ENCODE results near the gene THADA. TPM values are rescaled to one million over a fixed set of nuclear protein-coding genes. Genes with fewer than 3 reads are reported as not detected.
A peak's percentile ranks its signal among the peaks of the same experiment; 100 is the strongest.

The THADA gene
- total and polyA plus RNA-seq, 2 donors (not counting 3 experiments of a cell fraction or from before 2014, with no cell fraction given) = 22.6 to 25.3 TPM

DNA sequence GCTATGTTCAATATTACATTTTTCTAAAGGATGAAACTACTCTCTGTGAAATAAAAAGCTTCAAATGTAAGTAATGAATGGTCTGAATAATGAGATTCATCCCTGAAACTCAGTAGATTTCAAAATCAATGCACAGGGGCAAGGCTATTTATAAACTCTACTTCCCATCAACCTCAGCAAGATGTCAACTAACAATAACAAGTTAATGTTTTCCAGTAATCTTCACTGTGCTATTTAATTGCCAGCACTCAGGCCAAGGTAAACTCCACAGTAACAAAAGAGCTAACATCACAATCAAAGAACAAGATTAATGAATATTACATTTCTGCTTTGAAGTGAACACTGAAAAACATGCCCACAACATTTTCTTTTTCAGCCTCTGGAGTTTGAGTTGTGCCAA lies 225.1 kb downstream of the THADA start:
- no peak overlapping the region for H3K4me2 ChIP-seq (ENCODE audit: insufficient read depth, low read length)
- H3K79me2 ChIP-seq (ENCODE audit: control insufficient read depth, insufficient read depth, low read length) = no peaks in the 10 kb centered on the region
- no peaks in the 10 kb centered on the region for H3K9me3 ChIP-seq (replicated peaks; ENCODE audit: control insufficient read depth, insufficient read depth, low read length)
- H2AFZ ChIP-seq (ENCODE audit: low read depth, low read length) = no peak overlapping the region
- H3K4me3 ChIP-seq (replicated peaks in 1 of 3; ENCODE audit: insufficient read depth in 1 of 3, low read depth in 1 of 3, low read length in 3 of 3) = no peak overlapping the region
- no peak overlapping the region for H3K27ac ChIP-seq (ENCODE audit: insufficient read depth, low read depth, low read length)
- intact Hi-C loops (cut with micrococcal nuclease) = no loop called here
- BruUV-seq (replicated peaks) = no TSS peak
- ChIA-PET CTCF (interaction anchor here (0.8 to 1.3 kb wide), 5 partner anchors 8 to 105 kb away, joined by 3 to 4 read pairs (median 4); no protein-coding TSS in a partner anchor), POLR2A (no interaction called here)
- H3K9ac ChIP-seq (replicated peaks; ENCODE audit: extremely low read depth, insufficient read depth, low read length) = no peak overlapping the region
- no peaks in the 10 kb centered on the region for H3K9me1 ChIP-seq (replicated peaks; ENCODE audit: control insufficient read depth, extremely low read depth, insufficient read depth, low read length)
- peak; percentile 83 for DNase-seq (ENCODE audit: low read depth, low spot score)
- H3K4me1 ChIP-seq (ENCODE audit: control insufficient read depth, extremely low read depth, insufficient read depth, low read length) = no peaks in the 10 kb centered on the region
- dilution Hi-C loops (cut with MboI; ENCODE audit: extremely low pct_ligation_motif_present, low sequenced_read_pairs) = no loop called here
- no peak for TF ChIP-seq POLR2A (IDR thresholded peaks at IDR 0.05; ENCODE audit: low read depth, low read length)
- TF ChIP-seq JUN (IDR thresholded peaks at IDR 0.05; ENCODE audit: borderline replicate concordance, insufficient read depth, insufficient read length, low read depth) = no peak
- no peak for TF ChIP-seq MYC (IDR thresholded peaks at IDR 0.05; ENCODE audit: low read depth, low read length)
- TF ChIP-seq, protein P1, sequence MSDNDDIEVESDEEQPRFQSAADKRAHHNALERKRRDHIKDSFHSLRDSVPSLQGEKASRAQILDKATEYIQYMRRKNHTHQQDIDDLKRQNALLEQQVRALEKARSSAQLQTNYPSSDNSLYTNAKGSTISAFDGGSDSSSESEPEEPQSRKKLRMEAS (IDR thresholded peaks at IDR 0.05; ENCODE audit: insufficient read depth, insufficient read length) = no peak
- TF ChIP-seq POLR2AphosphoS5 (IDR thresholded peaks at IDR 0.05; ENCODE audit: insufficient read depth, low read depth, low read length) = no peak
- no peak for TF ChIP-seq FOS (IDR thresholded peaks at IDR 0.05; ENCODE audit: borderline replicate concordance, insufficient read depth, low read length)
- no peak for TF ChIP-seq CTCF (IDR thresholded peaks at IDR 0.05; ENCODE audit: extremely low read depth in 1 of 2, insufficient read depth in 1 of 2, low read depth in 1 of 2, low read length in 2 of 2)
- no peak for TF ChIP-seq EZH2 (IDR thresholded peaks at IDR 0.05; ENCODE audit: borderline replicate concordance, low read depth, low read length, severe bottlenecking)
- TF ChIP-seq GATA2 (IDR thresholded peaks at IDR 0.05; ENCODE audit: insufficient read depth, insufficient read length, low read depth, low read length) = no peak
- H3K36me3 ChIP-seq (ENCODE audit: control insufficient read depth in 2 of 2, extremely low read depth in 1 of 2, insufficient read depth in 2 of 2, low read length in 2 of 2) = no peaks in the 10 kb centered on the region
- no peaks in the 10 kb centered on the region for H3K27me3 ChIP-seq (ENCODE audit: control insufficient read depth in 2 of 2, insufficient read depth in 2 of 2, low read length in 2 of 2)
- FAIRE-seq = no peak
- H4K20me1 ChIP-seq (replicated peaks; ENCODE audit: control insufficient read depth, extremely low read depth, insufficient read depth, low read length) = no peaks in the 10 kb centered on the region

Measured in endothelial cell of umbilical vein (primary cell).